Thoracic aorta (tissue), 2 donors: ENCODE results near the gene C6orf136. TPM values are rescaled to one million over a fixed set of nuclear protein-coding genes. Genes with fewer than 3 reads are reported as not detected.

Source experiments
- ATAC-seq: fragments of 150-250 bp; one replicate; pipeline ENCODE4 v1.8.0; 2017; ENCODE audit warnings: low read depth; ENCODE audit not compliant: insufficient number of reproducible peaks, low FRiP score
- DNase-seq: peaks from one replicate; pipeline ENCODE4 v3.0.0-alpha.2; 2020; ENCODE audit warnings: low spot score
- H3K27ac ChIP-seq, 2 donors: fragments of 200-600 bp; sonication (generic); 1 replicate in 1 of 2; 2 replicates in 1 of 2; pipeline ENCODE4 v1.5.1; 2016; ENCODE audit warnings: mild to moderate bottlenecking in 2 of 2, moderate library complexity in 2 of 2
- H3K27me3 ChIP-seq: fragments of 200-600 bp; sonication (generic); replicated peaks from 2 replicates; pipeline ENCODE4 v1.6.0; 2016; ENCODE audit warnings: mild to moderate bottlenecking; ENCODE audit not compliant: insufficient read depth
- H3K36me3 ChIP-seq: fragments of 200-600 bp; sonication (generic); one replicate; pipeline ENCODE4 v1.5.1; 2016
- H3K4me1 ChIP-seq, 2 donors: fragments of 200-600 bp; sonication (generic); 1 replicate in 1 of 2; 2 replicates in 1 of 2; pipeline versions ENCODE4 v1.5.1 to v1.6.0; 2016; ENCODE audit warnings: low read depth in 2 of 2, mild to moderate bottlenecking in 1 of 2; ENCODE audit not compliant: control insufficient read depth in 1 of 2
- H3K4me3 ChIP-seq: fragments of 200-600 bp; sonication (generic); 2 replicates; pipeline ENCODE4 v1.5.1; 2016; ENCODE audit warnings: mild to moderate bottlenecking
- H3K9me3 ChIP-seq: fragments of 200-600 bp; sonication (generic); 2 replicates; pipeline ENCODE4 v1.5.1; 2016
- CTCF ChIP-seq: fragments of 200-600 bp; sonication (generic); IDR thresholded peaks from one replicate; pipeline ENCODE4 v1.5.1; 2019; ENCODE audit warnings: antibody characterized with exemption
- total RNA-seq, 2 donors: library from RNA; depleted of rRNA; stranded (reverse); fragments of >200 nt; gene quantifications; one replicate each; pipeline versions ENCODE4 v1.1.0 to v1.2.3, GENCODE V29; 2016

C6orf136 gene
- total RNA-seq, 2 donors from 2014 or later: 17.1 to 30.3 TPM

GRCh38 chr6:30626484-30627366 lies 20.2 kb upstream of the C6orf136 start, which contains the start of gene ATAT1:
ATAT1 (plus strand) TSS chr6:30626874.
- DNase-seq: peak; percentile 65
- H3K36me3 ChIP-seq: peaks cover 19% of the 10 kb centered on the region
- no peak for TF ChIP-seq CTCF

DNA sequence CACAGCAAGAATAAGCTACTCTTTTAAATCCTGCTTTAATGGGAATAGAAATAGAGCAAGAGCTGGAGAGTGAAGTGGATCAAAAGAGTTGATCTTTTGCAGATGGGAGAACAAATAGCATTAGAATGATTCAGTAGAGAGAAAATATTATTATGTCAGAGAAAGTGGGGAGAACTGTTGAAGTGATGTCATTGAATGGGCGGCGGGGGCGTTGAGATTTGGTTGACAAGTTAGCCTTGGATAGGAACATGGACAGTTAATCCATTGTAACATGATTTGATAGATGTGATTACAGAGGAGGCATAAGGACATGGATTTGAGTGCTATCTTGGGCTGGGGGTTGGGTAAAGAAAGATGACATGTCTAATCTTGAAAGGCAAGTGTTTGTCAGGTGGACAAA lies 11.1 kb upstream of the C6orf136 start:
- no peaks in the 10 kb centered on the region for H3K27me3 ChIP-seq
- ATAC-seq (no peak), DNase-seq (no peak)
- H3K4me3 ChIP-seq: no peak overlapping the region
- H3K4me1 ChIP-seq: no peaks in the 10 kb centered on the region
- TF ChIP-seq CTCF: no peak
- H3K27ac ChIP-seq: no peak overlapping the region
- H3K36me3 ChIP-seq: peaks cover 11% of the 10 kb centered on the region
- H3K9me3 ChIP-seq: no peaks in the 10 kb centered on the region

More at GRCh38 chr6:30626484-30627366, 20.2 kb upstream of the C6orf136 start, which contains the start of gene ATAT1:
- Histone ChIP-seq H3K27ac (peak within 1 kb of the TSS; percentile 84 to 94), H3K27me3 (no peaks in the 10 kb centered on the region), H3K9me3 (no peaks in the 10 kb centered on the region), H3K4me3 (peak within 1 kb of the TSS; percentile 81), H3K4me1 (peaks cover 3 to 16% of the 10 kb centered on the region in 2 donors)
- ATAC-seq: peak; percentile 80

GRCh38 chr6:30640481-30640880 lies 6.5 kb upstream of the C6orf136 start:
- Histone ChIP-seq H3K4me3 (no peak overlapping the region), H3K27ac (no peak overlapping the region), H3K27me3 (no peaks in the 10 kb centered on the region), H3K36me3 (peaks cover 19% of the 10 kb centered on the region), H3K4me1 (no peaks in the 10 kb centered on the region), H3K9me3 (no peaks in the 10 kb centered on the region)
- no peak for ATAC-seq
- TF ChIP-seq CTCF: no peak
- DNase-seq: no peak

GRCh38 chr6:30641048-30641447 lies 5.9 kb upstream of the C6orf136 start:
- H3K4me1 ChIP-seq: no peaks in the 10 kb centered on the region
- no peaks in the 10 kb centered on the region for H3K9me3 ChIP-seq
- peaks cover 19% of the 10 kb centered on the region for H3K36me3 ChIP-seq
- TF ChIP-seq CTCF: no peak
- no peak overlapping the region for H3K27ac ChIP-seq
- H3K4me3 ChIP-seq: no peak overlapping the region
- no peak for DNase-seq
- ATAC-seq: no peak
- H3K27me3 ChIP-seq: no peaks in the 10 kb centered on the region

- H3K9me3 ChIP-seq: no peaks in the 10 kb centered on the region
- H3K4me3 ChIP-seq: no peak overlapping the region
- no peak overlapping the region for H3K27ac ChIP-seq
- no peaks in the 10 kb centered on the region for H3K27me3 ChIP-seq
- DNase-seq: no peak
- H3K4me1 ChIP-seq: peaks cover 4 to 11% of the 10 kb centered on the region in 2 donors
- TF ChIP-seq CTCF: no peak
- H3K36me3 ChIP-seq: peaks cover 19% of the 10 kb centered on the region
- ATAC-seq: no peak
Observed at GRCh38 chr6:30643656-30644055, 3.3 kb upstream of the C6orf136 start.
